ENCODE measurements around the gene DNAH8.
"Not testable (repeated sequence)": the region's sequence is repeated elsewhere in the genome, so short reads cannot be mapped to it uniquely, and the experiment has no call there.

DNAH8 gene

DNA sequence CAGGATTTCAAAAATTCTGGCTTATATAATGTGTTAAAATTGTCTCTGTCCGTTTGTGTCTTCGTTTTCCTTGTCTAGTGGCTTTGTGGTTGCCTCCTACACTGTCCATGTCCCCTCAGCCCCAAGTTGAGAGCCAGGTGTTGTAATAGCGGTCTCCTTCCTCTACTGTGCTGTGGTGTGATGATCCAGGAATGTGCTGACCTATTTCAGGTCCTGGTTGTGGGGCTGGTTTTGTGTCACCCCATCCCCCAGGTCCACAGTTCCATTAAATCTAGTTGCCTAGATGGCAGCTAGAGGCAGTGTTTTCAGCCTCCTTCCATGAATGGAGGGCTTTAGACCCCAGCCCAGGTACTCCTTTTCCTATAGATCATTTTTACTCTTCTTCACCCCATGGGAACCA, 128.7 kb downstream of the DNAH8 start:
- DNase-seq (ENCODE audit: low spot score): no peak

DNA sequence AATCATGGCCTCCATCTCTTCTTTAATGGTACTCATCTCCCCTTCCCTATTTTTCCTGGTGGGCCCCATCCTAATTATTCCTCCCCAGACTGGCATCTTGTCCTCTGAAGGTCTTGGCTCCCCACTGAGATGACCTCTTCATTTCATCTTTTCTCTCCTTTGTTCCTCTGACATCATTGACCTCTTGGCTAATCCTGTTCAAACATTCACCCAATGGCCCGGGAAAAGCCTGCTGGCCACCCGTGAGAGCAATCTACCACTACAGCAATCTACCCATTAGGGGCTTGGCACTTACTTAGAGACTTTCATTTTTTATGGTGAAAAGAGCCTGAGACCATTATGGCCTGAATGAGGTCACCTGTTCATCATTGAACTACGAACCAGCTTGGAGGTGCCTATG, 130.8 kb downstream of the DNAH8 start:
- peak; percentile 58 for DNase-seq (ENCODE audit: low spot score)

DNA sequence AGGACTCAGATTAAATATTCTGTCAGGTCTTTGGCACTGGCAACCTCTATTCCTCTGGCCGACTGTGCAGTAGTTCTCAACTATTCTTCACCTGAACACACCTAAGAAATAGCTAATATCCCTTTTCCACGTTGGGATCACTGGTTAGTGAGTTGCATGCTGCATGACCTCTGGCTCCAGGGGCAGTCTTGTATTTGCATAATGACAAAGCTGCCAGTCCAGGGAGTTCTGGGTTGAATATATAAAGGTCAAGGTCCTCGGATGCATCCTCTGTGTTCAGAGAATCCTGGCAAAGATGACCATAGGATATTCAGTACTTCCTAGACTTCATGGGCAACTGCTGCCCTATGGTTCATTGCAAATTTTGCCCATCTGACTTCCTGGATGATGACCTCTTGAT, 131.2 kb downstream of the DNAH8 start:
- DNase-seq (ENCODE audit: low spot score): no peak

DNA sequence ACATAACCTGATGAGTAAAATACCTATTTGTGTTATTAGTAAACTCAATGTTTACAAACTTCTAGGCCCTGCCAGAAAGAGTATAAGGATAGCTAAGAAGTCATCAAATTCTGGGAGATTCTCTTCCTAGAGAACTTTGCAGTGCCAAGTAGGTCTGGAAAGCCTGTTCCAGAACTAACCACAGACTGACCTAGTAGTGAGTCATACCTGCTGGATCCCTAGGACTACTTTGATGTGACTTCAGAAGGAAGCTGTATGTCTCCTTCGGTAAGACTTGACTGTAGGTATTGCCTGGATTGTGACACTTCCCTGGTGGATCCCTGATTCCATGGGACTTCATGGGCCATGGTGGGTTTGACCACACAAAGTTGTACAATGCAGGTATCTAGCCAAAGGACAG, 131.7 kb downstream of the DNAH8 start:
- no peak for DNase-seq (ENCODE audit: low spot score)

DNA sequence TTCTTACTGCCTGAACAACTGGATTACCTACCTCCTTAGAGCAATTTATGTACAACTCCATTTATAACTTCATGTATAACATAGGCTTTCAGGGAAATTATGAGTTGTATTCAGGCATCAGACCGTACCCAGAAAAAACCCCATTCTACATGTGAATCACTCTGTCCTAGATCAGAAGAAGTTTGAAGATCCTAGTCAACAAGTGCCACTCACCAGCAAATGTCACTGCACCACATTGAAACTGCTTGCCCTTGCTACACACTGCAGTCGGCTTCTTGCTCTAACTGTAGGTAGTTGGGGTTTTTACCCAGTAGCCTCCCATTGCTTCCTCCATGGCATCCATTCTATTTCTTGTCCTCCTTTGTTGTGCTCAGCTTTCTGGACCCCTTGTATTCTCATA, 132.4 kb downstream of the DNAH8 start:
- no peak for DNase-seq (ENCODE audit: low spot score)

DNA sequence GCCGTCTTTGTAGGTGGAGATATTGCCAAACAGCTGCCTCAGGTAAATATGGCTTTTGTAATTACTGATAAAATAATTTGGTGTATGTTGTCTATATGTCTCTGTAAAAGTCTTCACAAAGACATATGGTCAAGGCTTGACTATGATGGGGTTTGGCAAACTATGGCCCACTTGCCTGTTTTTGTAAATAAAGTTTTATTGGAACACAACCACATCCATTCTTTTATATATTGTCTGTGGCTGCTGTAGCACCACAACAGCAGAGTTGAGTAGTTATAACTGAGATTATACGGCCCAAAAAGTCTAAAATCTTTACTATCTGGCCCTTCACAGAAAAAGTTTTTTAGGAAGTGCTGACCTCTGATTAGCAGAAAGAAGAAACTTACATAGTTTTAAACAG, 133.6 kb downstream of the DNAH8 start:
- DNase-seq (ENCODE audit: low spot score): no peak

DNA sequence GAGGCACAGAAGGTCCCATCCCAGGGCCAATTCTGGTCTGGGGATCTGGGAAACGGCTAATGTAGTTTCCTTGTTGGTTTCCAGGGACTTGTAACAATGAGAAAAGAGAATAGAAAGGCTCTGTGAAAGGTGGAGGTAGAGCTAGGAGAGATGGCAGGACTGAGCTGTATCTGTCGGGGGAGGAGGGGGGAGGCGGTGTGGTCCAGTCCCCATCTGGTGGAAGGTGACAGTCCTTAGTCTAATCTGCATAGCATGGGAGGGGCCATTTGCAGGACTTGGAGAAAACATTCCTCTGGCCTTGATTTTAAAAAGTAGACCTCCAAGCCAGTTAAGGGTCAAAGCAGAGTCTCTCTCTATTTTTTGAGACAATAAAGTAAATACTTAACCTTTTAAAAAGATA, 137.1 kb downstream of the DNAH8 start:
- DNase-seq (ENCODE audit: low spot score): no peak

DNA sequence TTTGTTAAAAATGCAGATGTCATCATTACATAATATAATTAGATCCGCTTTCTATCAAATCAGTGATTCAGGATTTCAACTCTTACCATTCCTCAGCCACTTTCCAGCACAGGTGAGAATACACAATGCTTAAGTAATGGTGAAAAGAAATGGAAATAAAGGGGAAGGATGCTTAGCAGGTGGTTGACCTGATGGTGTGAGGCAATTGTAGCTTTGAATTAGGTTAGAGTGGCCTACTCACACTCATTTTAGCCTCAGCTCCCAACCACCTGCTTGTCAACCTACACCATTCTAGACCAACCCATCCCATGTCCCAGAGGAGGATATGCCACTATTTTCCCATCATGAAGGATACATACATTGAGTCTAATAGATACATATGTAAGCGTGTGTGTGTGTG, 138.1 kb downstream of the DNAH8 start:
- DNase-seq (ENCODE audit: low spot score): no peak

DNA sequence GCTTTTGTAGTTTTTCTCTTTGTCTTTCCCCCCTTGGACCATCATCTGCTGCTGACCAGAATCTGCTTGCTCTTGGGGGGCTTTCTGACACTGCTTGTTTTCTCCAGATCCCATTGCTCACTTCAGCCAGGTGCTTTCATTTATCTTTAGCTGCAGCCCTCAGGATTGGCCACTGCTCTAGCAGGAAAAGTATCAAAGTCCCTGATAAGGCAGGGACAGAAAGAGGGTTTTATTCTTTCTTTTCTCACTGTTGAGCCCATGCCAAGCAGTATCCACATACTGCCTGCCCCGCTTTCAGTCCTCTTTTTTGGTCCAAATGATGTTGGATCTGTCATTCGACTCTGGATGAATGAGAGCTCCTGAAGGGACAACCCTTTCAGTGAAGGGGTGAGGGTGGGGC, 141.4 kb downstream of the DNAH8 start:
- DNase-seq (ENCODE audit: low spot score): no peak

DNA sequence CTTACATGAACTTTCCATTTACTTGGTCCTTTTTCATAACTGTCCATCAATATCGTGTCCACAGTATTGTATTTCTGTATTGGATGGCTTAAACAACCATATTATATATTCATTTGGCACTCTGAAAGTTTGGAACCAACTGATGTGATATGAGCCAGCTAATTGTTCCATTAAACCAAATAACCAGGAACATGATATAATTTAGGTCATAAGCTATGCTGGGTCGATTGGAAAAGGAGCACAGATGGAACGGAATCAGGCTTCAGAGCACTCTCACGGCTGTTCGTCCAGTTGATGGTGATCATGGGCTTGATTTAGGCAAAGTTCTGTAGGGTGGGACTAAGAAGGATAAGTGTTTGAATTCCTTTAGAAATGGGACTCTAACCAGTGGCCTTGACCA, 142.7 kb downstream of the DNAH8 start:
- no peak for DNase-seq (ENCODE audit: low spot score)

DNA sequence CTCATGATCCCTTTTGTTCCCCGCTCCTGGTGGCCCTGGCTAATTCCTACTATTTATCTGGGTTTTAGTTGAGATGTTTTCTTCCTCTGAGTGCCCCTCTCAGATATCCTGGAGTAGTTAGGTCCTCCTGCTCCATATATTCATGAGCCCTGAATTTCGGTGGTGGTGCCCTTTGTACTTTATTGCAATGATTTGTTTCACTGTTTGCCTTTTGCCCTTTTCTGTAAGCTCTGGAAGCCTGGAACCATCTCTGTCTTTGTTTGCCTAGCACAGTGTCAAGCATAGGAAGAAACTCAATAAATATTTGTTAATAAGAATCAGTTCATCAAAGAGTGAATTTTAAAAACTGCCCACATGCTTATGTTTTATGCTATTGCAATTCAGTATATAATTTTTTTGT, 144.9 kb downstream of the DNAH8 start:
- no peak for DNase-seq (ENCODE audit: low spot score)

DNA sequence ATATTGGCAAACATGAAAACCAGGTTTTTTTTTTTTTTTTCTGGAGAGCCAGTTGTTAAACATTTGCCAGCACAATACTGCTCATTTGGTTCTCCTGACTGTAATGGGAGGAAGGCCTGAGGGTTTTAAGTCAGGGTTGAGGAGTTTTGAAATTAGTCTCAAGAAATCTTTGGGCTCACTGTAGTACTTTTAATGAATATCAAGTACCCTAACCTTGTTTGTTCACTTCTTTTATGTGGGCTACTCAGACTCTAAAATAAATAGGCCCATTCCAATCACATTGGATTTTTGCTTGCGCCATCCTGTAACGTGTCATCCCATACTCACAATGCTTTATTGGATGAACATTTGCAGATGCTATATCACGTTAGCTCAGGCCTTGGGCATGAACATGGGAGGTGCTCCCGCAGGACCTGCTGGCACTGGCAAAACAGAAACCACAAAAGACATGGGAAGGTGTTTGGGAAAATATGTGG, 146.9 kb downstream of the DNAH8 start:
- DNase-seq (ENCODE audit: low spot score): no peak

DNA sequence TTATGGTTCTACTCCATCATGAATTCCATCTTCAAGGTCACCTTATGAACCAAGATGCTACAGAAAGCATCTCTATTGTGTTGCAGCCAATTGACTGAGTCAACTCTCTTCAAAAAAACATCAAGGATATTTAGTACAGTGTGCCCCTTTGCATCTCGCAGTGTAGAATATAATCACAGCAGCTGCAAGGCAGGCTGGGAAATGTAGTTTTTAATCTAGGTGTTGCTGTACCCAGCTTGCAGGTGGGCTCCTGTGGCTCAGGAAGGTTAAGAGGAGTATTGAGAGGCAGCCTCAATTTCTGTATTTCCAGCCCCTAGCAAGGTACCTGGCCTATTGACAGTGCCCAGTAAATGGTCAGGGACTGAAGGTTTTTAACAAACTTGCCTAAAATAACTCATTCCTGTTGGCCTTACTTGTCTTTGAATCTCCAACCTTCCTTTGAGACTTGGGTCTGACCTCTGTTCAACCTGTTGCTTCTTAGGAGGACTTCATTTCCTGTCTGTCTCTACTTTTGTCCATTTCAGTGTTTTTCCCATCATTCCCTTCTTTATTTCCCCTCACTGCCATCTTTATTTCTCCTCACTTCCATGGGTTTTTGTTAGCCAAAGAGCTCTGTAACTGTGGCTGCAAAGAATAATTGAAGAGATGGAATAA, 150.5 kb downstream of the DNAH8 start:
- no peak for DNase-seq (ENCODE audit: low spot score)

DNA sequence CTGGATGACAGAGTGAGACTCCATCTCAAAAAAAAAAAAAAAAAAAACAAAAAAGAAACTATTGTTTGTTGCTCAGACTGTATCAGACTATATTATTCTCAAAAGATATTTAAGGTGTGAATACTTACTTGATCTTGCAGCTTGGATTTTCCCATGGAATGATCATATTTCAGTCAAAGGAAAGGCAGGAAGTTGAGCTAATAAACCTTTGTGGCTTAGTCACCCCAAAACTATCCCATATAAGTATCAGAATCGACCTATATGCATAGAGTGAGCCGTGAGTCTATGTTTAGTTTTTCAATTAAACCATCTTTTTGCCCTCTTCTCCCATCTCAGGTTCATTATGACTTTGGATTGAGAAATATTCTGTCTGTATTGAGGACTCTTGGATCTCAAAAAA, 152.6 kb downstream of the DNAH8 start:
- DNase-seq (ENCODE audit: low spot score): no peak

DNA sequence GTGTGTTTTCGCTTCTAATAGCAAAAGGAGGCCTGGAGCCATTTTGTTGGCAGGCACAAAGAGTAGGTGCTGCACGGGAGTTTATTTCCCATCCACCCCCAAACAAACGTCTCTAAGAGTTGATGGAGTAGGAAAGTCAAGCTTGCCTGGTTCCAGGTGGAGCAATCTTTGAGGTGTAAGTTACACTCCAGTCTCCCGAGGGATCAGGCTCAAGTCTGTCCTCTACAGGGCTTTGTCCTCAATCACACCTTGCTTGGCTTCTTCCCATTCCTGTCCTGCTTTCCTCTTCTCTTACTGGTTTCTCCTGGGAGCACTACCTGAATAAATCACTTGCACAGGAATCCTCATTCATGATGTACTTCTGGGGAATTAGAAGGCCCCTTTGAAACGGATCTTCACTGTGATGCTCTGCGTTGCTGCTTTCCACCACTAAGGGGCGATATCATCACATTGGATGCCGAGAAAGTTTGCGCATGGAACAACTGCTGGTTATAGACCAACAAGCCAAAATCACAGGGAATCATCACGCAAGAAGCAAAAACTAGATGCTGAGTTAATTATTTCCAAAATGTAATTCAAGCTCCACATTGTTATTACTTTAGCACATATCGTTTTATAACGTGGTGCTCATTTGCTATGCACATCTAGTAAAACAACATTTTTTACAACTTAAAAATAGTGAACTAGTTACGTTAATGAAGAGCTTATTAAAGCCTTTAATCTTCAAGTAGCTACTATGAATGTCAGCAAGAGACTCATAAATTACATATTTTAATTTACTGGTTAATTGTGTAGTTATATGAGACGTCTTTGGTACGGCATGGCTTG, 156.8 kb downstream of the DNAH8 start:
- DNase-seq (ENCODE audit: low spot score): peak; percentile 68

DNA sequence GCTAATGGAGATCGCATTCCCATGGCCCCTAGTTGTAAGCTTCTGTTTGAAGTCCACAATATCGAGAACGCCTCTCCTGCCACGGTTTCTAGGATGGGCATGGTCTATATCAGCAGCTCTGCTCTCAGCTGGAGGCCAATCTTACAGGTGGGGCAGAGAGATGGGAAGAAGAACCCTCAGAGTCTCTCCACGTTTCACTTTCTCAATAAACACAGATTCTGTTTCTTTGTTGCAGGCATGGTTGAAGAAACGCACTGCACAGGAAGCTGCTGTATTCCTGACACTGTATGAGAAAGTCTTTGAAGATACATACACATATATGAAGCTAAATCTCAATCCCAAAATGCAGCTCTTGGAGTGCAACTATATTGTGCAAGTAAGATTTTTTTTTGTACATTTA, 157.9 kb downstream of the DNAH8 start:
- no peak for DNase-seq (ENCODE audit: low spot score)

DNA sequence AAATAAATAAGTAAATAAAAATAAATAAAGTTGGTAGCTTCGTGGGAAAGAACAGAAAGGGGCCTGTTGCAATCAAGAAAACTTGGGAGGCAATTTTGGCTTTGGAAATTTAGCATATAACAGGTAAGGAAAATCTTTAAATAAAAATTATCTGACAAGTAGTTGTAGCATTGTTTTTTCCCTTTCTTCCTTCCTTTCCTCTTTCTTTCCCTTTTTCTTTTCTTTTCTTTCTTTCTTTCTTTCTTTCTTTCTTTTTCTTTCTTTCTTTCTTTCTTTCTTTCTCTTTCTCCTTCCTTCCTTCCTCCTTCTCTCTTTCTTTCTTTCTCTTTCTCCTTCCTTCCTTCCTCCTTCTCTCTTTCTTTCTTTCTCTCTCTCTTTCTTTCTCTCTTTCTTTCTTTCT, 158.7 kb downstream of the DNAH8 start:
- DNase-seq (ENCODE audit: low spot score): not testable (repeated sequence)

DNA sequence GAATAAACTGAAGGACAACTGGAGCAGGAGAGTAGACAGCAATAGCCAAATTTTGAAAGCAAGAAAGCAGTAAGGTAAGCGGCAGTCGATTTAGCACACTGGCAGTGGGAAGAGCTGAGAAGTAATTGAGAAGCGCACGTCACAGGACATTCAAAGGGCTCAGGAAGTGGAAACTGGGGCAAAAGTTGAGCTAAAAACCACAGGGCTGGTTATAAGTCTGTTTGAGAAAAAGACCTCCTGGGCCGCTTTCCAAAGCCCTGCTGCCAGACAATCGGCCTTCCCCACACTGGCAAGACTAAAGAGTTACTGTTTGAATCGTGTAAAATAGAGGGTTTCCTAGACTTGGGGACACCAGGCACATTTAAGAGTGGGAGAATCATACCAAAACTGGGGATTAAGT, 161.4 kb downstream of the DNAH8 start:
- no peak for DNase-seq (ENCODE audit: low spot score)

DNA sequence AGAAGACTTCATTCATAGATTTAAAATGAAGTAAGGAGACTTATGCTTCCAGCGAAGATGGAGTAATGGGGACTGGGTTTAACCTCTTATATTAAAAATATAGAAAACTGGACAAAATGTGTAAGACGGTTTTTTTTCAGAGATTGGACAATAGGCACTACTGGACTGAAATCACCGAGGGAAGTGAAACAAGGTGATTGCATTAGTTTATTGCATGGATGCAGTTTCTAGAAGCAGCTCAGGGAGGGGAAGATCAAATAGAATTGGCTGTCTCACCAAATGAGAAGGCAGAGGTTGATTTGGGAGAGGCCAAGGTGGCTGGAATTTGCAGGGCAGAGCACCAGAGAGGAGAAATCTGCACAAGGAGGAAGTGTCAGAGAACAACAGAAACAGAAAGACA, 162.6 kb downstream of the DNAH8 start:
- DNase-seq (ENCODE audit: low spot score): no peak

DNA sequence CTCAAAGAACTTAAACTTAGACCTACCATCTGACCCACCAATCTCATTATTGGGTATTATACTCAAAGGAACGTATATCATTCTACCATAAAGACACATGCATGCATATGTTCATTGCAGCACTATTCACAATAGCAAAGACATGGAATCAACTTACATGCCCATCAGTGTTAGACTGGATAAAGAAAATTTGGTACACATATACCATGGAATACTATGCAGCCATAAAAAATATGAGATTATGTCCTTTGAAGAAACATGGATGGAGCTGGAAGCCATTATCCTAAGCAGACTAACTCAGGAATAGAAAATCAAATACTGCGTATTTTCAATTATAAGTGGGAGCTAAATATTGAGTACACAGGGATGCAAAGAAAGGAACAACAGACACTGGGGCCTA, 167.0 kb downstream of the DNAH8 start:
- no peak for DNase-seq (ENCODE audit: low spot score)

DNA sequence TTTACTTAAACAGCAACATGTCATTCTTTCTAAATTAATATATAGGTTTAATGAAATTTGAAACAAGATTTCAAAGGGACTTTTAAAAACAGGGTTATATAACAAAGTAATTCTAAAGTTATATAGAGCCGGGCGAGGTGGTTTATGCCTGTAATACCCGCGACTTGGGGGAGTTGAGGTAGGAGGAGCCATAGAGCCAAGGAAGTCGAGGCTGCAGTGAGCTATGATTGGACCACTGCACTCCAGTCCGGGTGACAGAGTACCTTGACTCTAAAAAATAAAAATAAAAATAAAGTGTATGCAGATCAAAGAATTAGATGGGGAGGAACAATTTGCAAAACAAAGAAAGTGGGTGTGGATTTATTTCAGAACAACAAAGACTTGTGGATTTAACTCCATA, 182.4 kb downstream of the DNAH8 start:
- DNase-seq (ENCODE audit: low spot score): no peak

DNA sequence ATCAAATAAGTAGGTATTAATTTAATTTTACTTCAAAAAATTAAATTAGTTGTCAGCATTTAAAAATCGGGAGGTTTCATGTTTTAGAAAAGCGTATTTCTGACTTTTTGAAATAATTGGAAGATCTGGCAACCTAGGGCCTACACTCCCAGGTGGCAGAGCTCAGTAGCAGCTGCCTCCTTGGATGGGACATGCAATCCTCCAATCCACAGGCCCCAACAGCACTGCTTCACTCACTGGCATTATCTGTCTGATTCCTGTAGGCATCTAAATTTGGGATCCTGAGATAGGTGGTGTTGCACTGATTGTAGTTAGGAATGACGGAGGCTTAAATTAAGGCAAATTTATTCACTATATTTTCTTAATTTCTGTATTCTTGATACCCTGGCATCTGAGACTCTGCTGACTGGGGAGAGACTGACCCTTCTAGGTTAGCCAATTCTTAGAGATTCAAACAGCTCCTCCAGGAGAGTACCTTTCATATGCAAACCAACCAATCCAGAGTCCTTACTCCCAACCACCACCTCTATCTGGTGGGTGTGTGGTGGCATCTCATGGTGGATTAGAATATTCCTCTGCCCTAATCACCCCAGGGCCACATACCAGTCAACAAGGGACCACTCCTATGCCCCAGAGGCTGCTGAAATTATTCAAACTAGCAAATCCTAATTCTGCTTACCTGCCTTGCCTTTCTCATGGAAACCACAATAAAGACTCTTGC, 186.9 kb downstream of the DNAH8 start:
- DNase-seq (ENCODE audit: low spot score): no peak

DNA sequence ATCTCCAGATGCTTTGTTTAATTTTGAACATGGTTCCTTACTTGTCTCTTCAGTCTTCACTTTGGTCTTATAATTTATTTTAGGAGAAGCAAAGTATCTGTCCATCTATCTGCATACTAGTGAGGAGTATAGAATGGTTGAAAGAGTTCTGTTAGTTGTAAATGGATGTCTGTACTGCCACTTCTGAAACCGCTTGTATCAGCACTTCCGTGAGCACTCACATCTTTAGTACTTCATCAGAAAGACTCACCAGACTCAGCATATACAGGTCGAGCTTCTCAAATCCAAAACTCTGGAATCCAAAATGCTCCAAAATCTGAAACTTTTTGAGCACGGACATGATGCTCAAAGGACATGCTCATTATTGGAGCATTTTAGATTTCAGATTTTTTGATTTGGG, 191.5 kb downstream of the DNAH8 start:
- no peak for DNase-seq (ENCODE audit: low spot score)

Measured in ecto neural progenitor cell (in vitro differentiated cells).